Germinal center (tissue), 1 donor: ENCODE results near the gene GALP.
"Not testable (repeated sequence)": the region's sequence is repeated elsewhere in the genome, so short reads cannot be mapped to it uniquely, and the experiment has no call there.

ENCODE experiments used
- DNase-seq: peaks from one replicate; pipeline ENCODE4 v3.0.0; 2012; ENCODE audit warnings: mixed read lengths, low spot score

The GALP gene

GRCh38 chr19:56148096-56148495 lies 27.7 kb upstream of the GALP start:
- no peak for DNase-seq

GRCh38 chr19:56148955-56149655 lies 26.7 kb upstream of the GALP start:
- DNase-seq: not testable (repeated sequence)

DNA sequence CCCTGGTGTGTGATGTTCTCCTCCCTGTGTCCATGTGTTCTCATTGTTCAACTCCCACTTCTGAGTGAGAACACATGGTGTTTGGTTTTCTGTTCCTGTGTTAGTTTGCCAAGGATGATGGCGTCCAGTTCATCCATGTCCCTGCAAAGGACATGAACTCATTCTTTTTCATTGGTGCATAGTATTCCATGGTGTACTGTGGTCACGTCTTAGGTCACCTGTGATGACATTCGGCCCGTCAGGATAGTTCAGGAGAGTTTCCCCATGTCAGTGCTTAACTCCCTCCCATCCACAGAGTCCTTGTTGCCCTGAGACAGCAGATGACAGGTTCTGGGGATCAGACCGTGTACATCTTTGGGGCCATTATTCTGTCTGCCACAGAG lies 26.2 kb upstream of the GALP start:
- DNase-seq: no peak

DNA sequence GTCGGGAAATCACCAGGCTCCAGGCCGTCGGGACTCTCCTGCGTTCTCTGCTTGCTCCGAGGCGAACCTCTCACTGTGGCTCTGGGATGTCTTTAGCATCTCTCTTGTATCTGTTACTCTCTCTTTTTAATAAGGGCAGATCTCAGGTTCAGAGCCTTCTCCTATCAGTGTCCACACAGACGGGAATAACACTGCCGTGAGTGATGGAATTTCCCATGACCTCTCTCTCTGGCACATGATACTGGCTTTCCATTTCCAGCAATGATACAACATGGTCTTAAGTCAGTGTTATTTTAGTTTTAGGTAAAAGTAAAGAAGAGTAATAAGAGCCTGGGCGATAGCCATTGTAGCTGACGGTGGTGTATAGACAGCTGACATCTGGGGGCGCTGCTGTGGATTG lies 25.4 kb upstream of the GALP start:
- no peak for DNase-seq

- no peak for DNase-seq
Observed at GRCh38 chr19:56152644-56153043, 23.2 kb upstream of the GALP start.

- DNase-seq: no peak
Observed at GRCh38 chr19:56153507-56153906, 22.3 kb upstream of the GALP start.

- DNase-seq: no peak
Observed at GRCh38 chr19:56155124-56155687, 20.6 kb upstream of the GALP start.

GRCh38 chr19:56156768-56157167 lies 19.0 kb upstream of the GALP start:
- DNase-seq: no peak

GRCh38 chr19:56158170-56158757 lies 17.5 kb upstream of the GALP start:
- no peak for DNase-seq

- DNase-seq: no peak
Observed at GRCh38 chr19:56159009-56159559, 16.7 kb upstream of the GALP start.

DNA sequence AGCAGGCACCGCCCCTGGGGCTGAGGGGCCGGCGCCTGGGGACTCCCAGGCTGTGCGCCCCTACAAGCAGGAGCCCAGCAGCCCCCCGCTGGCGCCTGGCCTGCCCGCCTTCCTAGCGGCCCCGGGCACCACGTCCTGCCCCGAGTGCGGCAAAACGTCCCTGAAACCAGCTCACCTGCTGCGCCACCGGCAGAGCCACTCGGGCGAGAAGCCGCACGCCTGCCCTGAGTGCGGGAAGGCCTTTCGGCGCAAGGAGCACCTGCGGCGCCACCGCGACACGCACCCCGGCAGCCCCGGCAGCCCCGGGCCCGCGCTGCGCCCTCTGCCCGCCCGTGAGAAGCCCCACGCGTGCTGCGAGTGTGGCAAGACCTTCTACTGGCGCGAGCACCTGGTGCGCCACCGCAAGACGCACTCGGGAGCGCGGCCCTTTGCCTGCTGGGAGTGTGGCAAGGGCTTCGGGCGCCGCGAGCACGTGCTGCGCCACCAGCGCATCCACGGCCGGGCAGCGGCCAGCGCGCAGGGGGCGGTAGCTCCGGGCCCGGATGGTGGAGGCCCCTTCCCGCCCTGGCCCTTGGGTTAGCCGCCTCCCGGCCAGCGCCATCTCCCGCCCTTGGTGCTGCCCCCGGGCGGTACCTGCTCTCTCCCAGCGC lies 16.1 kb upstream of the GALP start:
- no peak for DNase-seq

GRCh38 chr19:56161534-56161933 lies 14.3 kb upstream of the GALP start:
- DNase-seq: no peak

GRCh38 chr19:56162258-56162657 lies 13.6 kb upstream of the GALP start:
- no peak for DNase-seq

- no peak for DNase-seq
Observed at GRCh38 chr19:56163097-56163496, 12.7 kb upstream of the GALP start.

DNA sequence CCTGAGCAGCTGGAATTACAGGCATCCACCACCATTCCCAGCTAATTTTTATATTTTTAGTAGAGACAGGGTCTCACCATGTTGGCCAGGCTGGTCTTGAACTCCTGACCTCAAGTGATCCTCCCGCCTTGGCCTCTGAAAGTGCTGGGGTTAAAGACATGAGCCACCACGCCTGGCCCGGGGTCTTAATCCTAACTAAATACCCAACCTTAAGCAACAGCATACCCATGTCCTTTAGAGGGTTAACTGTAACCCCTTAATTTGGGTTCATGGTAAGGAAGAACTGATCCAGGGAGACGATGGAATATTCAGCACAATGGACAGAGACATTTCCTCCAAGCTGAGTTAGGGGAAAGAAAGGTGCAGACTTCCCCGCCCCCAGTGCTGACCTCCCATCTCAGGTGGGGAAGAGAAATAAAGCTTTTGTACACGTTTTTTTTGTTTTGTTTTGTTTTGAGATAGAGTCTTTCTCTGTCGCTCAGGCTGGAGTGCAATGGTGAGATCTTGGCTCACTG lies 8.7 kb upstream of the GALP start:
- no peak for DNase-seq

DNA sequence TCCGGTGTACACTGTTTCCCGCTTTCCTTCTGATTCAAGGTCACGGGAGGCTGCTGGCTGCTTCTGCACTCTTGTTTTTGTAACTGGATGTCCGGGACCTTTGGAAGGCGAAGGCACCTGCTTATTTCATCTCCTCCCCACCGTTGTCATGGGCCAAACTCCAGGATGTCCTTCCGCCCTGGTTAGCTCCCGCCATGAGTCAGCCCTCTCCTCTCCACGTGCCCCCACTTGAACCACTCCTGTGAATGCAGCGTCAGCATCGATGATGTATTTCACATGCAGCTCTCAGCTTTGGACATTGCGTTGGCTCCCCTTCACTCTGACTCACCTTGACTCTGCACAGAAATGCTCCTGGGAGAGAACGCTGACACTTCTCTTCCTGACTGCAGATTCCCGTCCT lies 5.5 kb upstream of the GALP start:
- DNase-seq: no peak

DNA sequence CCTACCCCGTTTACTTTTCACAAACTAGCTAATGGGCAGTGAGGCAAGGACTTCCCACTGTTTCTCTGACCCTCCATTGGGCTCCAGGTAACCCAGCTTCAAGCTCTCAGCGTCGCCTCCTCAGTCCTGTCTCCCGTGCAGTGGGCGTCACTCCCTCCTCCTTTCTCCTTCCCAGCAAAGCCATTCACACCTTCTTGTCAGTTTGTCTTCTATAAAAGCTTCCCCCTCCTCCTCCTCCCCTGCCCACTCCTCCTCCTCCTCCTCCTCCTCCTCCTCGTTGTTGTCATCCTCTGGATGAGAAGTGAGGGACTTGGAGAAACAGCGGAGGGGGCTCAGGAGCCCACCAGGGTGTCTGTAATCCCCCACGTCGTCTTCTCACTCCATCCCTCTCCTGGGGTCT lies 1.7 kb upstream of the GALP start:
- no peak for DNase-seq

DNA sequence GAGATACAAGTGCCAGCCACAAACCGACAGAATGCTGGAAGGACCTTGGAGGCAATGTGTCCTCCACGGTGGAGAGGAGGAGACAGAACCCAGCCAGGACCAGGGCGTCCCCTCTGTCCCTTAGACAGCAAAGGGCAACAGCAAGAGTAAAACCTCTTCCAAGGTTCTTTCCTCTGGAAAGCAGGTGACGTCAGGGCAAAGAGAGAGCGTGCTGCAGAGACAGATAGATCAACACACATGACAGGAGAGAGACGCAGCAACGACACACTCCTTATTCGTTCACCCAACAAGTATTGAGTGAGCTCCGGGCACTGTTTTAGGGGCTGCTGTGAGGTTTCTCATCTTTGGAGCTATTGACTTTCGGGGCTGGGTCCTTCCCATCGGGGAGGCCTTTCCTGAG lies 1.3 kb upstream of the GALP start:
- no peak for DNase-seq

GRCh38 chr19:56176310-56176709 lies 502 bp downstream of the GALP start:
- not testable (repeated sequence) for DNase-seq

DNA sequence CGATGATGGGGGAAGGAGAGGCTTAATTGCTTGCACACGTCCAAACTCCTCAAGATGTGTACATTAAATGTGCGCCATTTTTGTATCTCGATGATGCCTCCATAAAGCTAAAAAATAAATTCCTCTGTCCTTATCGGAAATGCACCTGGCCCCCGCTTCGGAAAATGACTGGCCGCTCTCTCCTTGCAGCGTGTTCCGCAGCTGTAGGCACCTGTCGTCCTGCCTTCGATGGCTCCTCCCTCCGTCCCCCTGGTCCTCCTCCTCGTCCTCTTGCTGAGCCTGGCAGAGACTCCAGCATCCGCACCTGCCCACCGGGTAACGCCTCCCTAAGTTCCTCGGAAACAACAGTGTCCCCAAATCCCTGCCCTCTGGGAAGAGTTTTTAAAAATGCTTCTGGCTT lies 1.1 kb downstream of the GALP start:
- DNase-seq: no peak

DNA sequence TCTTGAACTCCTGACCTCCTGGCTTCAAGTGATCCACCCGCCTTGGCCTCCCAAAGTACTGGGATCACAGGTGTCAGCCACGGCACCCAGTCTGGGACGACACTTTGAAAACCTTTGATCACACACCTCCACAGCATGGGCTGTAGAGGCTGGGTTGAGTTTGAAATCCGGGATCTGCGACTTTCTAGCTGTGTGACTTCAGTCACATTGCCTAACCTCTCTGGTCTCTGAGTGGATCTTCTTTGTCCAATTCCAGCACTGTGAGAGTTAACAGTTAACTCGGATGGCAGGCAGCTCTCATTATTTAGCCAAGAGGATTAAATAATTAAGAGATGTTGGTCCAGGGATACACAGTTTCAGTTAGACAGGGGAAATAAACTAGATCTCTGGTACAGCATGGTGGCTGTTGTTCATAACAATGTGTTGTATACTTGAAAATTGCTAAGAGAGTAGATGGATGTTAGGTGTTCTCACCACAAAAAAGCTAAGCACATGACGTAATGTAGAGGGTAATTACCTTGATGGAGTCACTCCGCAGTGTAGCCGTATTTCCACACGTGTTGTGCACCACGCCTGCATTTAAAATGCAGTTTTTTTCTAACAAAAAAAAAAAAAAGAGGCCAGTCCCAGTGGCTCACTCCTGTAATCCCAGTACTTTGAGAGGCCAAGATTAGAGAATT lies 1.9 kb downstream of the GALP start:
- DNase-seq: no peak

- DNase-seq: no peak
Observed at GRCh38 chr19:56189785-56190184, 14.0 kb downstream of the GALP start.
